Cardiac septum (tissue), 1 donor: ENCODE measurements around the gene ARHGAP4. TPM values are rescaled to one million over a fixed set of nuclear protein-coding genes. Genes with fewer than 3 reads are reported as not detected.

Experiments
- DNase-seq: peaks from one replicate; pipeline ENCODE4 v3.0.0-alpha.2; 2020; ENCODE audit warnings: low spot score
- intact Hi-C: fragments of 100-400 bp; cut with DNase I; formaldehyde crosslinking; loops from one replicate; pipeline ENCODE4 v1.14.0; 2022
- total RNA-seq: library from RNA; stranded (reverse); fragmentation: NEBNext Ultra II Directional; extraction: Animal tissue kit (Norgen Biotek cat#: 25700); gene quantifications from one replicate; pipeline ENCODE4 v1.2.1, GENCODE V29; 2021
- donor health status: DM: no; HTN: no; CAD: no.

The ARHGAP4 gene
- total RNA-seq, 1 donor from 2014 or later, result 22.9 TPM

- intact Hi-C loops, result no loop called here
- no peak for DNase-seq
These were observed 39.1 kb downstream of the ARHGAP4 start for GRCh38 chrX:153886915-153887314.

GRCh38 chrX:153885968-153886903, 39.8 kb downstream of the ARHGAP4 start, which contains the start of gene L1CAM:
TSS of gene L1CAM (minus strand) at chrX:153886173. CDS start at chrX:153875836, 10,337 bp downstream.
- no peak for DNase-seq
- intact Hi-C loops, result no loop called here

- intact Hi-C loops, result no loop called here
- DNase-seq, result no peak
These were observed 40.8 kb downstream of the ARHGAP4 start for GRCh38 chrX:153885208-153885787.

GRCh38 chrX:153884590-153884989, 41.5 kb downstream of the ARHGAP4 start:
- DNase-seq, result no peak
- intact Hi-C loops, result no loop called here

GRCh38 chrX:153884136-153884535, 41.9 kb downstream of the ARHGAP4 start:
- DNase-seq, result no peak

GRCh38 chrX:153883163-153883843, 42.8 kb downstream of the ARHGAP4 start:
- DNase-seq, result no peak
- intact Hi-C loops, result no loop called here

More at GRCh38 chrX:153884136-153884535, 41.9 kb downstream of the ARHGAP4 start:
- intact Hi-C loops, result no loop called here

GRCh38 chrX:153882557-153882956, 43.5 kb downstream of the ARHGAP4 start:
- DNase-seq, result no peak
- intact Hi-C loops, result no loop called here

- no peak for DNase-seq
- intact Hi-C loops, result no loop called here
These were observed 44.0 kb downstream of the ARHGAP4 start for GRCh38 chrX:153882086-153882498.

- intact Hi-C loops, result no loop called here
- no peak for DNase-seq
These were observed 44.8 kb downstream of the ARHGAP4 start for GRCh38 chrX:153881281-153881680.

GRCh38 chrX:153880440-153880815, 45.6 kb downstream of the ARHGAP4 start:
- DNase-seq, result no peak
- intact Hi-C loops, result no loop called here

- DNase-seq, result no peak
- intact Hi-C loops, result no loop called here
These were observed 46.2 kb downstream of the ARHGAP4 start for GRCh38 chrX:153879741-153880439.

- intact Hi-C loops, result no loop called here
- no peak for DNase-seq
These were observed 47.0 kb downstream of the ARHGAP4 start for GRCh38 chrX:153878969-153879653.

- intact Hi-C loops, result no loop called here
- DNase-seq, result no peak
These were observed 47.7 kb downstream of the ARHGAP4 start for GRCh38 chrX:153878345-153878744.

- intact Hi-C loops, result no loop called here
- DNase-seq, result no peak
These were observed 48.3 kb downstream of the ARHGAP4 start for GRCh38 chrX:153877571-153878261.

GRCh38 chrX:153876112-153876491, 50.0 kb downstream of the ARHGAP4 start:
- DNase-seq, result no peak
- intact Hi-C loops, result no loop called here

GRCh38 chrX:153875391-153876111, 50.5 kb downstream of the ARHGAP4 start:
- DNase-seq, result peak; percentile 82
- intact Hi-C loops, result no loop called here

- DNase-seq, result no peak
- intact Hi-C loops, result no loop called here
These were observed 51.5 kb downstream of the ARHGAP4 start for GRCh38 chrX:153874366-153875125.

- intact Hi-C loops, result no loop called here
- DNase-seq, result no peak
These were observed 52.0 kb downstream of the ARHGAP4 start for GRCh38 chrX:153874085-153874365.
